Measurements from ENCODE around the gene GREB1L.

DNA sequence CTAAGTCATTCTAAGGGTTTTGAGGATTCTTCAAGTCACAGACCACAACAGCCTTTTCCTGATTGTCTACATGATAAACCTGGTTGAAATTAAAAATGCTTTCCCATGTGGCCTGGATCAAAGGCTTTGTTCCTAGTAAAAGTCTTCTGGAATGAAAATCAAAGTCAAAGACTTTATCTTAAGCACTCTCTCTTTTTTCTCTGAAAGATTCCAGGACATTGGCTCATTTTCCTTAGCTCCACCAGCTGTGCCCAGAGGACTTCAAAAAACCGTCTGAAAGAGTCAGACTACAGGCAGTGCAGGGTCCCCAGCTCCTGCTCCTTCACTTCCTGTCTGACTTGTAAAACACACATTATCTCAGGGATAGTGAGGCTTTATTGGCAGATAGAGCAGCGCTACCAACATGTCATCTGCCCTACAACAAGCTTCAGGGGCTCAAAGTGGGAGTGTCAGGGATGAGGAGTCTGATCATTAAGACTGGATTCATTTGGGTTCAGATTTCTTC, 210.3 kb downstream of the GREB1L start:
- TF ChIP-seq, protein P1, sequence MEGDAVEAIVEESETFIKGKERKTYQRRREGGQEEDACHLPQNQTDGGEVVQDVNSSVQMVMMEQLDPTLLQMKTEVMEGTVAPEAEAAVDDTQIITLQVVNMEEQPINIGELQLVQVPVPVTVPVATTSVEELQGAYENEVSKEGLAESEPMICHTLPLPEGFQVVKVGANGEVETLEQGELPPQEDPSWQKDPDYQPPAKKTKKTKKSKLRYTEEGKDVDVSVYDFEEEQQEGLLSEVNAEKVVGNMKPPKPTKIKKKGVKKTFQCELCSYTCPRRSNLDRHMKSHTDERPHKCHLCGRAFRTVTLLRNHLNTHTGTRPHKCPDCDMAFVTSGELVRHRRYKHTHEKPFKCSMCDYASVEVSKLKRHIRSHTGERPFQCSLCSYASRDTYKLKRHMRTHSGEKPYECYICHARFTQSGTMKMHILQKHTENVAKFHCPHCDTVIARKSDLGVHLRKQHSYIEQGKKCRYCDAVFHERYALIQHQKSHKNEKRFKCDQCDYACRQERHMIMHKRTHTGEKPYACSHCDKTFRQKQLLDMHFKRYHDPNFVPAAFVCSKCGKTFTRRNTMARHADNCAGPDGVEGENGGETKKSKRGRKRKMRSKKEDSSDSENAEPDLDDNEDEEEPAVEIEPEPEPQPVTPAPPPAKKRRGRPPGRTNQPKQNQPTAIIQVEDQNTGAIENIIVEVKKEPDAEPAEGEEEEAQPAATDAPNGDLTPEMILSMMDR (IDR thresholded peaks at IDR 0.05; ENCODE audit: low read length): no peak
- no peak for TF ChIP-seq EZH2phosphoT487 (IDR thresholded peaks at IDR 0.05; ENCODE audit: low read length)
